SIG-M5 treated with dmso at 0.1 percent for 504 hours (cell line): ENCODE data around the gene FSTL3.

Experiments used
- DNase-seq: peaks from one replicate; lab custom pipeline; 2025; ENCODE audit not compliant: unreplicated experiment; lab: John Stamatoyannopoulos, UW

Gene FSTL3

DNA sequence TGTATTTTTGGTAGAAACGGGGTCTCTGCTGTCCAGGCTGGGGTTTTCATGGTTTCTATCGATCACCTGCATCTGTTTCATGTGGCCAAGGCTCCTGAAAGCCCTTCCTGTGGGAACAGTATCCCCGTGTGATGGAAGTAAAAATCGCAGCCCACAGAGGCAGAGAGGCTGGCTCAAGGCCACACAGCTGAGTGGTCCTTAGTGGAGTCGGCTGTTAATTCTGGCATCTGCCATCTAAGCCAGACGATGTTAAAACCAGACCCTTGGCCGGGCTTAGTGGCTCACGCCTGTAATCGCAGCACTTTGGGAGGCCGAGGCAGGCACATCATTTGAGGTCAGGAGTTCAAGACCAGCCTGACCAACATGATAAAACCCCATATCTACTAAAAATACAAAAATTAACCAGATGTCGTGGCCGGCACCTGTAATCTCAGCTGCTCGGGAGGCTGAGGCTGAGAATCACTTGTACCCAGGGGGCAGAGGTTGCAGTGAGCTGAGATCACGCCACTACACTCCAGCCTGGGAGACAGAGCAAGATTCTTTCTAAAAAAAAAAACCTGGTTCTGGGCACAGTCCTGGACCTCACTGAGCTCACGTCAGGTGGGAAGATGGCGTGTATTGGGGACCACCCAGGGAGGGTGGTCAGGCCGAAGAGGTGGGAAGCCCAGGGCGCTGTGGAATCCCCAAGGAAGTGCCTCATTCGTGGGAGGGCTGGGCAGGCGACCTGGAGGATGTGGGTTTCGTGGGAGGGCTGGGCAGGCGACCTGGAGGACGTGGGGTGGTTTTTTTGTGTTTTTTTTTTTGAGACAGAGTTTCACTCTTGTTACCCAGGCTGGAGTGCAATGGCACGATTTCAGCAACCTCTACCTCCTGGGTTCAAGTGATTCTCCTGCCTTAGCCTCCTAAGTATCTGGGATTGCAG is 56.2 kb downstream of the FSTL3 start:
- DNase-seq: no peak
